ENCODE data around the gene MAP1LC3A.

Gene MAP1LC3A

GRCh38 chr20:34529742-34530141 is 28.8 kb upstream of the MAP1LC3A start:
- DNase-seq (ENCODE audit: low spot score): no peak

- DNase-seq (ENCODE audit: low spot score): no peak
These were observed 28.2 kb upstream of the MAP1LC3A start for GRCh38 chr20:34530342-34530741.

- DNase-seq (ENCODE audit: low spot score): no peak
These were observed 26.8 kb upstream of the MAP1LC3A start for GRCh38 chr20:34531608-34532265.

GRCh38 chr20:34532320-34532719 is 26.2 kb upstream of the MAP1LC3A start:
- DNase-seq (ENCODE audit: low spot score): no peak

GRCh38 chr20:34532756-34533155 is 25.8 kb upstream of the MAP1LC3A start:
- DNase-seq (ENCODE audit: low spot score): no peak

GRCh38 chr20:34534391-34535165 is 23.9 kb upstream of the MAP1LC3A start:
- no peak for DNase-seq (ENCODE audit: low spot score)

- no peak for DNase-seq (ENCODE audit: low spot score)
These were observed 23.1 kb upstream of the MAP1LC3A start for GRCh38 chr20:34535301-34535840.

- DNase-seq (ENCODE audit: low spot score): no peak
These were observed 22.7 kb upstream of the MAP1LC3A start for GRCh38 chr20:34535857-34536256.

GRCh38 chr20:34536798-34537394 is 21.6 kb upstream of the MAP1LC3A start:
- peak; percentile 48 for DNase-seq (ENCODE audit: low spot score)

- DNase-seq (ENCODE audit: low spot score): no peak
These were observed 20.9 kb upstream of the MAP1LC3A start for GRCh38 chr20:34537651-34538050.

GRCh38 chr20:34538671-34539123 is 19.8 kb upstream of the MAP1LC3A start:
- peak; percentile 62 for DNase-seq (ENCODE audit: low spot score)

- no peak for DNase-seq (ENCODE audit: low spot score)
These were observed 18.8 kb upstream of the MAP1LC3A start for GRCh38 chr20:34539756-34540155.

GRCh38 chr20:34540596-34541263 is 17.8 kb upstream of the MAP1LC3A start:
- DNase-seq (ENCODE audit: low spot score): no peak

GRCh38 chr20:34541264-34541901 is 17.1 kb upstream of the MAP1LC3A start:
- no peak for DNase-seq (ENCODE audit: low spot score)

GRCh38 chr20:34541917-34542316 is 16.6 kb upstream of the MAP1LC3A start:
- no peak for DNase-seq (ENCODE audit: low spot score)

GRCh38 chr20:34542439-34542838 is 16.1 kb upstream of the MAP1LC3A start:
- DNase-seq (ENCODE audit: low spot score): no peak

- DNase-seq (ENCODE audit: low spot score): no peak
These were observed 15.0 kb upstream of the MAP1LC3A start for GRCh38 chr20:34543463-34544056.

GRCh38 chr20:34544109-34544796 is 14.3 kb upstream of the MAP1LC3A start:
- DNase-seq (ENCODE audit: low spot score): no peak

GRCh38 chr20:34546751-34547181 is 11.8 kb upstream of the MAP1LC3A start:
- peak; percentile 71 for DNase-seq (ENCODE audit: low spot score)
